GM21447 (cell line): ENCODE results near the gene SAMD1.
"Not testable (repeated sequence)": the region's sequence is repeated elsewhere in the genome, so short reads cannot be mapped to it uniquely, and the experiment has no call there.

Experiments
- ATAC-seq: cut with Tn5 transposase; IDR thresholded peaks from one replicate; pipeline ENCODE4 v1.9.1; 2021; ENCODE audit not compliant: unreplicated experiment

Gene SAMD1

DNA sequence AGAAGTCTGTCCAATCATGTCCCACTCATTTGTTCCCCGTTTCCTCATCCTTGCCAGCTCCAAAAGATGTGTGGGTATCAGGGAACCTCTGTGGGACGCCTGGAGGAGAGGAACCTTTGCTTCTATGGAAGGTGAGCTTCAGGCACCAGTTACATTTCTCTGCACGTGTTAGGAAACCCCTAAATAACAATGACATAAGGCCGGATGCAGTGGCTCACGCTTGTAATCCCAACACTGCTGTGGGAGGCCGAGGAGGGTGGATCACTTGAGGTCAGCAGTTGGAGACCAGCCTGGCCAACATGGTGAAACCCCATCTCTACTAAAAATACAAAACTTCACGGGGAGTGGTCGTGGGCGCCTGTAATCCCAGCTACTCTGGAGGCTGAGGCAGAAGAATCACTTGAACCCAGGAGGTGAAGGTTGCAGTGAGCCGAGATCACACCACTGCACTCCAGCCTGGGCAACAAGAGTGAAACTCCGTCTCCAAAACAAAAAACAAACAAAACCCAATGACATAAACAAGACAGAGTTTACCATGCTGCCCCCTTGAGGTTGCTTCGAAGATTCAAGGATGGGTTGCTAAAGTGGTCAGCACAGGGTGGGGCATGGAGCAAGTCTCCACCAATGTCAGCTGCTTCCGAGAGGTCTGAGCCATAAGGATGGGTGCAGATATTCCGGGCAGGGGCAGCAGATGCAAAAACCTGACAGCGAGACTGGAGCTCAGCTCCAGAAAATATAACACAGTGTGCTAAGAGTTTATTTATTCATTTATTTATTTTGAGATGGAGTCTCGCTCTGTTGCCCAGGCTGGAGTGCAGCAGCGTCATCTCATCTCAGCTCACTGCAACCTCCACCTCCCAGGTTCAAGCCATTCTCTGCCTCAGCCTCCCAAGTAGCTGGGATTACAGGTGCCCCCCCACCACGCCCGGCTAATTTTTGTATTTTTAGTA lies 47.6 kb downstream of the SAMD1 start:
- not testable (repeated sequence) for ATAC-seq

DNA sequence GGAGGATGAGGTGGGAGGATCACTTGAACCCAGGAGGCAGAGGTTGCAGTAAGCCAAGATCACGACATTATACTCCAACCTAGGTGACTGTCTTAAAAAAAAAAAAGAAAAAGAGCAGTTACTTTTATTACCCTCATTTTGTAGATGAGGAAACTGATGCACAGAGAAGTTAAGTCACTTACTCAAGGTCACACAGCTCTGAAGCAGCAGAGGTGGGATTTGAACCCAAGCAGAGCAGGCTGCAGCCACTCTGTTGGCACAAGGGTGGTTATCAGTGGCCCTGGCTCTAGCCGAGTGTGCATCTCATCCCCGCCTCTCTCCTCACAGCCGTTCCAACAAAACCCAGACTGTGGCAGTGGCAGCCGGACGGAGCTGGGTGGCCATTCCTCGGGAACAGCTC lies 51.4 kb downstream of the SAMD1 start:
- no peak for ATAC-seq
